ENCODE results near the gene CFAP299. TPM values are rescaled to one million over a fixed set of nuclear protein-coding genes. Genes with fewer than 3 reads are reported as not detected.

Gene CFAP299
- total and polyA plus RNA-seq, 9 of the 15 experiments (the other 6 are each of a cell fraction or from before 2014, with no cell fraction given), result 0.09 to 3.0 (median 0.76) TPM

GRCh38 chr4:80839792-80840191 is 504.3 kb downstream of the CFAP299 start (continued):
- TF ChIP-seq CHAMP1 (IDR thresholded peaks at IDR 0.05), result no peak
- no peak for TF ChIP-seq SPI1 (IDR thresholded peaks at IDR 0.05; ENCODE audit: borderline replicate concordance, low read depth, low read length)

GRCh38 chr4:80840396-80840795 is 504.9 kb downstream of the CFAP299 start:
- no peak for ATAC-seq
- no peak for FAIRE-seq
- no peak for TF ChIP-seq ZNF589 (CRISPR knock-in tag; IDR thresholded peaks at IDR 0.05; ENCODE audit: low read depth)
- no peak for TF ChIP-seq ARID3A (IDR thresholded peaks at IDR 0.05; ENCODE audit: borderline replicate concordance, low read depth, low read length)
- TF ChIP-seq MXD1 (CRISPR knock-in tag; IDR thresholded peaks at IDR 0.05; ENCODE audit: borderline replicate concordance, poor library complexity, severe bottlenecking), result no peak
- Histone ChIP-seq H3K79me2 (ENCODE audit: control insufficient read depth, insufficient read depth, low read length) (no peaks in the 10 kb centered on the region), H3K27me3 (ENCODE audit: control insufficient read depth in 2 of 2, insufficient read depth in 2 of 2, low read length in 2 of 2) (no peaks in the 10 kb centered on the region), H3K9me3 (replicated peaks; ENCODE audit: control insufficient read depth, insufficient read depth, low read depth, low read length) (no peaks in the 10 kb centered on the region), H3K4me3 (no peak overlapping the region), H3K9me1 (ENCODE audit: control insufficient read depth, insufficient read depth, low read length) (no peaks in the 10 kb centered on the region), H3K27ac (ENCODE audit: extremely low read depth, low read depth, low read length) (no peak overlapping the region), H3K4me2 (ENCODE audit: insufficient read depth, low read length) (no peak overlapping the region), H4K20me1 (replicated peaks; ENCODE audit: control insufficient read depth, insufficient read depth, low read length) (no peaks in the 10 kb centered on the region), H2AFZ (ENCODE audit: low read depth, low read length) (no peak overlapping the region), H3K36me3 (ENCODE audit: control insufficient read depth, insufficient read depth, low read length) (no peaks in the 10 kb centered on the region), H3K9ac (ENCODE audit: insufficient read depth in 1 of 2, low read depth in 2 of 2, low read length in 2 of 2) (no peak overlapping the region), H3K4me1 (replicated peaks in 1 of 2; ENCODE audit: control insufficient read depth in 2 of 2, insufficient read depth in 2 of 2, low read length in 2 of 2) (no peaks in the 10 kb centered on the region)
- DNase-seq (ENCODE audit: extremely low read depth in 1 of 4, low spot score in 3 of 4), result no peak
- ChIA-PET POLR2A (no interaction called here), CTCF (ENCODE audit: low intra/inter-chr PET ratio) (no interaction called here)
- WGBS (ENCODE audit: insufficient coverage, low coverage, missing lambda C conversion rate), result 0% methylated on average over 1 of the region's 1 CpG
- in situ Hi-C loops (cut with MboI), result no loop called here
- intact Hi-C loops (cut with micrococcal nuclease), result no loop called here
- no TSS peak for BruUV-seq (replicated peaks)

Measured in K562 (cell line).